HG02943 (cell line): Measurements from ENCODE around the gene CLDND1.
A peak's percentile ranks its signal among the peaks of the same experiment; 100 is the strongest.
"Not testable (repeated sequence)": the region's sequence is repeated elsewhere in the genome, so short reads cannot be mapped to it uniquely, and the experiment has no call there.

ENCODE experiments used
- ATAC-seq: cut with Tn5 transposase; IDR thresholded peaks from one replicate; pipeline ENCODE4 v1.9.1; 2021; ENCODE audit warnings: mild to moderate bottlenecking, low read depth, moderate library complexity; ENCODE audit not compliant: unreplicated experiment

The CLDND1 gene

DNA sequence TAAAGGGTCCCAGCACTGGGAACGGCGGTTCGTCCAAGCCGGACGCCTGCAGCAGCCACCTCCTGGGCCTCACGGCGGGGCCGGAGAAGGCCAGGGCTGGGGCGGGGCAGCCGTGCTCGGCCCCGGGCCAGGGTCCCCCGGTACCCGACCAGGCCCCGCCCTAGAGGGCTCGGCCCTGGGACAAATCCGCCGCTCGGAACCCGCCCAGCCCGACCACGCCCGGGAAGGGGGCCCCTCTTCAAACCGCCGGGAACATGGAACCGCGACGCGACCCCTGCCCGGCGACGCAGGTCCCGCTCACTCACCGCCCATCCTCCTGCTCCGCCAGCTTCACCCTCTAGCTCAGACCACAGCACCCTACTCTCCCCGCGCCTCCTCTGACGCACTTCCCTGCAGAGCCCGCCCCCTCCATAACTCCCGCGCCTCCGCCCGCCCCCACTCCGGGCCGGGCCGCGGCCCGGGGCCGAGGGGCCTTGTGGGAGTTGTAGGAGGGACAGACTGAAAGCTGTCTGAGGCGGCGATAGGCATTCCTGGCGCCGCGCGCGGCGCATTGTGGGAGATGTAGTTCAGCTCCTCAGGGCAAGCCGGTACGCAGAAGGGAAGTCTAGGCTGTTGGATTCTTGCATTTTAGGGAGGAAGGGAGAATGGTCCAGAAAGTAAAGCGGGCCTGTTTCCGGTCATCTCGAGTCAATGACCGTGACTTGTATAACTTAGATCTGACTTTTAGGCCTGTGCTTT, at the start of gene CLDND1:
CLDND1 (minus strand) TSS at position 359 of the 738 bp plus-strand sequence. CDS start 1,478 bp downstream, outside the sequence.
- peak; percentile 91 for ATAC-seq

DNA sequence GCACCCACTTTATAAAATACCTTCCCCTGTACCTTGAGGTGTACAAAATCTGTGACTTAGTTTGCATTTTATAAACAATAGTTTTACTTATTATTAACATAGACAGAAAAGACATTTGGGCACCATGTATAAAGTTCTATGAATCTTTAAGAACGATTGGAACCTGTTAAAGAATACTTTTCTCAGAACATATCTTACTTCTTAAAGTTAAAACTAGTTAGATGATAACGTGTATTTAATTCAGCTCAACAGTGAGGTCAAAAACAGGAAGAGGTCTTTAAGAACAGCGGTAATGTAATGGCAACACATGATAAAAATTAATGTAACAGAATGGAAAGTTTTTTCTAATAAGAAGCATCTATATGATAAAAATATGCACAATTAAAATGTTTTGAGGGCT, 45.7 kb upstream of the CLDND1 start:
- ATAC-seq = no peak

DNA sequence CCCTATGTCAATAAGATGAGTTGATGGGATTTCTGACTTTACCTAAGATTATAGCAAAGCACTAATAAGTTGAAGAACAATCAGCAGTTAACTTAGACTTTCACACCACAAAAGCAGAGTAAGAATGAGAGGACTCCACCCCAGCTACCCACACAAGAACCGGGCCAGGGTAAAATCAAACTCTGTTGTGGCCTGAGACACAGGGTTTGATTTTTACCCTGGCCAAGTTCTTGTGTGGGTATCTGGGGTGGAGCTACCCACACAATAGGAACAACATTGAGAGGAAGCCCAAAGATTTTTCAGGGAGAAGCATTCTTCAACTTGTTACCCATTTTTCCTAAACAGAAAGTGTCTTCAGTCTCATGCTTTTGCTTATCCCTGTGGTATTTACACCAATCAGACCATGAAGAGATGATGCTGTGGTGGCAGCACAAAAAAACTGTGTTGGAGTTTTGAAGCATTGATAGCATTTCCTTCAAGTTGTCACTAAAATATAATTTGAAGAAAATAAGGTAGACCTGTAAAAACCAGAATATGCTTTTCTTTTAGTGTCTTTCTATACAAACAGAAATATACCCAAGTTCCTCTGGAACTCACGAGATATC, 45.1 kb upstream of the CLDND1 start:
- no peak for ATAC-seq

DNA sequence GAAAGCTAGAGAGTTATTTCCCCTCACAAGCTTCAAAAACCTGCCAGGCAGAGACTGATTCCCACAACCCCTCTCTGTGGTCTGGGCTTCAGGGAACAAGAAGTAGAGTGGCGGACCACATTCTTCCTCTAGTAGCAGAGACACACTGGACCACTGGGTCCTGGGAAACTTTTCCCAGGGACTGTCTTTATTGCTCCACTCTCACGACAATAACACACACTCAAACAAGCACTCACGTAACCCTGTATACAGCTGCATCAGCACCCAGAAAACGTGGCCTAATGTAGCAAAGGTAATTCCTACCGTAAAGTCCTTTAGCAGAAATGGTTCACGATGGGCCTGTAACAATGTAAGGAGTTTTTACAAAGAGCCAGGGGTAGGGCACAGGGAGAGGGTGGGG, 43.1 kb upstream of the CLDND1 start:
- no peak for ATAC-seq

DNA sequence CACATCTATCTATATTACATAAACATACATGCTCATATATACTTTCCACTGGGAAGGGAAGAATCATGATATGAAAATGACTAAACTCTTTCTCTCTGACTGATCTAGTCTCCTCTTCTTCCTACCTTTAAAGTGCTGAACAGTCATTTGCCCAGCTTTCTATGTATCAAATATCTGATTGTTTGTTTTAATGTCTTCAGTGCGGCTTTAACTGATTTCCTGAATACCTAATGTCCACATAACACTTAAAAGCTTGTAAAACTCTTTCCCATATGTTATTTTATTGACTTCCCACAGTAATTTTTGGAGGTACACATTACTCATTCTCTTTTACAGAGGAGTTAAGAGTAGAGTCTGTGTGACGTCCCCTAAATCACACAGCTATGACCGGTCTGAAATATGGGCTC, 42.5 kb upstream of the CLDND1 start:
- no peak for ATAC-seq

GRCh38 chr3:98564282-98565005, 41.7 kb upstream of the CLDND1 start:
- ATAC-seq = peak; percentile 14

- ATAC-seq = peak; percentile 62
Observed at GRCh38 chr3:98563661-98564281, 41.1 kb upstream of the CLDND1 start.

- ATAC-seq = no peak
Observed at GRCh38 chr3:98561727-98562521, 39.2 kb upstream of the CLDND1 start.

- ATAC-seq = no peak
Observed at GRCh38 chr3:98560911-98561310, 38.2 kb upstream of the CLDND1 start.

DNA sequence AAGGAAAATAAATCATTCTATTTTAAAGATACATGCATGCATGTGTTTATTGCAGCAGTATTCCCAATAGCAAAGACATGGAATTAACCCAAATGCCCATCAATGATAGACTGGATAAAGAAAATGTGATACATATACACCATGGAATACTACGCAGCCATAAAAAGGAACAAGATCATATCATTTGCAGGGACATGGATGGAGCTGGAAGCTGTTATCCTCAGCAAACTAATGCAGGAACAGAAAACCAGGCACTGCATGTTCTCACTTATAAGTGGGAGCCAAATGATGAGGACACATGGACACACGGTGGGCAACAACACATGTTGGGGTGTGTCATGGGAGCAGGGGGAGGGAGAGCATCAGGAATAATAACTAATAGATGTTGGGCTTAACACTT, 37.1 kb upstream of the CLDND1 start:
- not testable (repeated sequence) for ATAC-seq

- no peak for ATAC-seq
Observed at GRCh38 chr3:98558100-98558827, 35.6 kb upstream of the CLDND1 start.

DNA sequence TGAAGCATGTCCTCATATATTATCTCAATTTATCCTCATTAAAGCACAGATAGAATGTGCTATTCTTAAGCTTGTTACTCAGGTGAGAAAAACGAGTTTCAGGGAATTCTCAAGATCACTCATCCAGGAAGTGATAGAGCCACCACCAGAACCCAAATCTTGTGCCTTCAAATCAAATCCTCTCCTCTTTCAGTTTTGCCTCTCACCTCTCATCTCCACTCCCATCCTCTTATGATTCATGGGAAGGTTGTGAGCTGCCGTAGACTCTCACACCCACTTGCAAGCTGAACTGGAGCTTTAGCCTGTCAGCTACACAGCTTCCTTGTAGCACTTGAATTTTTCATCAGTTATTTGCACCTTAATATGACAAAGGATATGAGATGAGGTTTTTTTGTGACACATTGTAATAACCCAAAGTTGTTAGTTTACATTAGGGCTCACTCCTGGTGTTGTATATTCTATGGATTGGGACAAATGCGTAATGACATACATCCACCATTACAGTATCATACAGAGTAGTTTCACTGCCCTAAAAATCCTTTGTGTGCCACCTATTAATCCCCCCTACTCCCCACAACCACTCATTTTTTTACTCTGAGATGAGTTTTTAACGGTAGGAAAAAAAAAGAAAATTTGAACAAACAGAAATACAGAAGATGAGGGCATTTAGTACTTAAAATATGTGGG, 34.8 kb upstream of the CLDND1 start:
- no peak for ATAC-seq

- ATAC-seq = peak; percentile 74
Observed at GRCh38 chr3:98556164-98557130, 33.7 kb upstream of the CLDND1 start.

DNA sequence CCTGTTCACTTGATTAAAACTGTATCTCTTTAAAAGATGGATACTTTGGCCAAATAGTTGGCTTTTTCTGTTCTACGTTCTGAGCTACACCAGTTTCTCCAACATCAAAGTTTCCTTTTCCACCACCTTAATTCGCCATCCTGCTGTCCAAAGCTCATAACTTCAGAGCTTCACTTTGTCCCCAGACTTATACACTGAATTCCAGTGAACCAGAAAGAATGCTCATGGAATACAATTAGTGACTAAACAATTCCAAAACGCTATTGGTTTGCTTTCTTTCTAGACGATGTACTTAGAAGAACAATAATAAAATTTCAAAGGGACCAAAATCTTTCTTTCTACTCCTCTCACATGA, 32.3 kb upstream of the CLDND1 start:
- ATAC-seq = no peak

GRCh38 chr3:98554580-98554979, 31.9 kb upstream of the CLDND1 start:
- no peak for ATAC-seq

DNA sequence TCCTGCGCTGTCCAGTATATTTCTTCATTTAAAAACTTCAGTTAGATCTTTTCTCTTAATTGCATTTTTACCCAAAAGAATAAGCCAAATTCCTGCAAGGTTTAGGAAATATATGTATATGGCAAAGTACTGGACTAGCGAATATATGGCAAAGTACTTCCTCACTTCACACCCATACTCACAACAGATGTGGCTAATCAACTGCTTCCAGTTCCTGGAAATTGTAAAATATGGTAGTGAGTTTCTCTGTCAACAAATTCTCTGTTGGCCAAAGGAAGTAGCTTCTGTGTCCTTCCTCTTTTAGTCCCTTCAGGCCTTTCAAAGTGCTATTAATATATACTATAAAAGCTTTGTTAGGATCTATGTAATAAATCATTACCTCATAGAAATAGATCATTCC, 31.1 kb upstream of the CLDND1 start:
- no peak for ATAC-seq

DNA sequence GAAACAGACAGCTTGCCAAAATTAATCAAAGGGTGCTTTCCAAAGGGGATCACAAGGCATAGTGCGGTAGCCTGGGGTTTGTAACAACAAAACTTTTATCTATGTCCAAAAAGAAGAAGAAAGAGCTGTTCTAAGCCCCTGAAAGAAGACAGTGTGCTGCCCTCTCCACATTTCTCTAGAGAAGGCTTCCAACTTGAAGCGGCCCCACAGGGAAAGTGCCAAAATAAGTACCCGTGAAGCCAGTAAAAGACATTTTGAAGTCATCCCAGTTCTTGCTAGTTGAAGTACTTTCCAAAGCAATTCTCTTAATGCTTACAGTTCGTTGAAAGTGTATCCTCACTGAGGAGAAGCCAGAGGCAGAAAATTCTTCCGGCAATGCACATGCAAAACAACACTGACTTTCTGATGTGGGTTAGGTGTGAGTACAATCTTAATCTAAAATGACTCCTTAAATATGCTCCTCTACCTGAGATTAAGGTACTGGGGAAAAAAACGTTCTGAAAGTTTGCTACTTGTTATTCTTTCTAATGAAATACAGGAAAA, 30.4 kb upstream of the CLDND1 start:
- ATAC-seq = no peak
